Tibial artery (tissue), 4 donors: ENCODE results near the gene C14orf132.
A peak's percentile ranks its signal among the peaks of the same experiment; 100 is the strongest.

Experiments
- DNase-seq, 2 donors: peaks; one replicate each; pipeline ENCODE4 v3.0.0-alpha.2; 2019
- H3K27ac ChIP-seq, 2 donors: fragments of 200-600 bp; sonication (generic) in 1 of 2; 1 replicate in 1 of 2; 2 replicates in 1 of 2; pipeline ENCODE4 v1.5.1; 2018 to 2019; ENCODE audit warnings: mild to moderate bottlenecking in 1 of 2
- H3K27me3 ChIP-seq, 2 donors: fragments of 200-600 bp; sonication (generic) in 1 of 2; one replicate each; pipeline versions ENCODE4 v1.5.1 to v1.6.0; 2016 to 2019
- H3K36me3 ChIP-seq, 3 donors: fragments of 200-600 bp; sonication (generic) in 2 of 3; one replicate each; pipeline ENCODE4 v1.5.1; 2016 to 2019; ENCODE audit warnings: mild to moderate bottlenecking in 2 of 3
- H3K4me1 ChIP-seq, 4 donors: fragments of 200-600 bp; sonication (generic) in 2 of 4; 1 replicate in 3 of 4; 2 replicates in 1 of 4; pipeline ENCODE4 v1.5.1; 2016 to 2019
- H3K4me3 ChIP-seq, 2 donors: fragments of 200-600 bp; sonication (generic) in 1 of 2; 1 replicate in 1 of 2; 2 replicates in 1 of 2; pipeline ENCODE4 v1.5.1; 2018 to 2019; ENCODE audit warnings: mild to moderate bottlenecking in 2 of 2
- H3K9me3 ChIP-seq, 3 donors: fragments of 200-600 bp; sonication (generic) in 1 of 3; one replicate each; pipeline ENCODE4 v1.5.1; 2016 to 2019
- CTCF ChIP-seq, 2 experiments: fragments of 200-600 bp in 1 of 2; fragments of 450-650 bp in 1 of 2; IDR thresholded peaks; one replicate each; pipeline ENCODE4 v1.5.1; 2017 to 2019; ENCODE audit warnings: antibody characterized with exemption in 2 of 2, mild to moderate bottlenecking in 1 of 2, moderate library complexity in 1 of 2
- intact Hi-C: fragments of 100-400 bp; cut with DNase I; formaldehyde crosslinking; loops from one replicate; pipeline ENCODE4 v1.15.0; 2023; ENCODE audit warnings: low total_unique reads

Gene C14orf132

GRCh38 chr14:96095058-96095457 is 55.9 kb downstream of the C14orf132 start:
- Histone ChIP-seq H3K9me3 (no peaks in the 10 kb centered on the region), H3K27me3 (peaks cover 0 to 14% of the 10 kb centered on the region in 2 donors), H3K4me1 (peaks cover 0 to 21% (median 11%) of the 10 kb centered on the region in 4 donors), H3K27ac (no peak overlapping the region), H3K4me3 (no peak overlapping the region), H3K36me3 (no peaks in the 10 kb centered on the region)
- TF ChIP-seq CTCF (IDR thresholded peaks at IDR 0.05): no peak
- peak in 1 of 2 donors; percentile 1 for DNase-seq
- intact Hi-C loops: loop anchor here (5.0 kb wide), 1 partner anchor 98 kb away; no protein-coding TSS in a partner anchor

GRCh38 chr14:96095581-96096476 is 56.7 kb downstream of the C14orf132 start:
- H3K27ac ChIP-seq: no peak overlapping the region
- intact Hi-C loops: loop anchor here (5.0 kb wide), 1 partner anchor 99 kb away; no protein-coding TSS in a partner anchor
- no peak for TF ChIP-seq CTCF (IDR thresholded peaks at IDR 0.05)
- H3K9me3 ChIP-seq: no peaks in the 10 kb centered on the region
- H3K4me1 ChIP-seq: peaks cover 0 to 16% (median 7%) of the 10 kb centered on the region in 4 donors
- no peak overlapping the region for H3K4me3 ChIP-seq
- H3K27me3 ChIP-seq: peaks cover 0 to 17% of the 10 kb centered on the region in 2 donors
- peak; percentile 19 to 65 for DNase-seq
- H3K36me3 ChIP-seq: no peaks in the 10 kb centered on the region

GRCh38 chr14:96096639-96097610 is 57.8 kb downstream of the C14orf132 start:
- Histone ChIP-seq H3K9me3 (no peaks in the 10 kb centered on the region), H3K27ac (no peak overlapping the region), H3K27me3 (peaks cover 0 to 17% of the 10 kb centered on the region in 2 donors), H3K4me3 (no peak overlapping the region), H3K4me1 (peaks cover 0 to 7% (median 2%) of the 10 kb centered on the region in 4 donors), H3K36me3 (no peaks in the 10 kb centered on the region)
- no peak for TF ChIP-seq CTCF (IDR thresholded peaks at IDR 0.05)
- DNase-seq: peak in 1 of 2 donors; percentile 16
- intact Hi-C loops: loop anchor here (5.0 kb wide), 1 partner anchor 100 kb away; no protein-coding TSS in a partner anchor

GRCh38 chr14:96097752-96098151 is 58.6 kb downstream of the C14orf132 start:
- H3K27me3 ChIP-seq: peaks cover 0 to 17% of the 10 kb centered on the region in 2 donors
- no peak overlapping the region for H3K27ac ChIP-seq
- DNase-seq: peak in 1 of 2 donors; percentile 8
- no peak for TF ChIP-seq CTCF (IDR thresholded peaks at IDR 0.05)
- H3K4me1 ChIP-seq: peaks cover 0 to 7% (median 2%) of the 10 kb centered on the region in 4 donors
- intact Hi-C loops: loop anchor here (5.0 kb wide), 1 partner anchor 100 kb away; no protein-coding TSS in a partner anchor
- H3K36me3 ChIP-seq: no peaks in the 10 kb centered on the region
- no peak overlapping the region for H3K4me3 ChIP-seq
- no peaks in the 10 kb centered on the region for H3K9me3 ChIP-seq
